HepG2 (cell line): ENCODE data around the gene TAGLN. TPM values are rescaled to one million over a fixed set of nuclear protein-coding genes. Genes with fewer than 3 reads are reported as not detected.
A peak's percentile ranks its signal among the peaks of the same experiment; 100 is the strongest.

ENCODE experiments used
- CEBPG ChIP-seq: IDR thresholded peaks from 2 replicates; pipeline ENCODE4 v1.6.1; 2016
- HDAC2 ChIP-seq: sonication (generic); formaldehyde crosslinking; IDR thresholded peaks from 2 replicates; pipeline ENCODE4 v1.4.0; 2020; ENCODE audit warnings: missing genetic modification reagents
- NCOA1 ChIP-seq: sonication (generic); formaldehyde crosslinking; IDR thresholded peaks from 2 replicates; pipeline ENCODE4 v1.9.0; 2021; ENCODE audit warnings: missing genetic modification reagents
- NFIC ChIP-seq: IDR thresholded peaks from 2 replicates; pipeline ENCODE4 v1.6.1; 2012; ENCODE audit warnings: mild to moderate bottlenecking, low read length, inconsistent platforms
- NFRKB ChIP-seq: fragments of 450-650 bp; IDR thresholded peaks from 2 replicates; pipeline ENCODE4 v1.6.1; 2017
- NFYB ChIP-seq: sonication (generic); formaldehyde crosslinking; IDR thresholded peaks from 2 replicates; pipeline ENCODE4 v1.4.0; 2020; ENCODE audit warnings: missing genetic modification reagents
- SMC3 ChIP-seq: IDR thresholded peaks from 2 replicates; pipeline ENCODE4 v1.6.1; 2011; ENCODE audit warnings: low read length, improper control_type of control experiment
- TSC22D2 ChIP-seq: sonication (generic); formaldehyde crosslinking; IDR thresholded peaks from 2 replicates; pipeline ENCODE4 v1.5.1; 2020; ENCODE audit warnings: missing genetic modification reagents, mild to moderate bottlenecking, borderline replicate concordance
- ZBTB3 ChIP-seq: sonication (generic); formaldehyde crosslinking; IDR thresholded peaks from 2 replicates; pipeline ENCODE4 v1.4.0; 2020; ENCODE audit warnings: low read depth, mild to moderate bottlenecking, moderate library complexity, missing genetic modification reagents, borderline replicate concordance
- ZNF543 ChIP-seq: sonication (generic); formaldehyde crosslinking; IDR thresholded peaks from 2 replicates; pipeline ENCODE4 v1.4.0; 2020; ENCODE audit warnings: mild to moderate bottlenecking, missing genetic modification reagents
- ZNF644 ChIP-seq: IDR thresholded peaks from 2 replicates; pipeline ENCODE4 v1.6.1; 2016; ENCODE audit warnings: low read depth
- ZNF747 ChIP-seq: sonication (generic); formaldehyde crosslinking; IDR thresholded peaks from 2 replicates; pipeline ENCODE4 v1.8.1; 2023; ENCODE audit warnings: missing genetic modification reagents, mild to moderate bottlenecking, borderline replicate concordance
- polyA plus RNA-seq, 8 experiments: library from polyadenylated mRNA; depleted of rRNA in 3 of 8; stranded (reverse) in 7 of 8; unstranded in 1 of 8; fragments of >200 nt; fragmentation: Illumina TruSeq in 4 of 8; extraction: Trizol in 4 of 8; gene quantifications; 2 replicates each; pipeline versions ENCODE4 v1.2.1 to v1.2.3, GENCODE V29; 2011 to 2016; ENCODE audit warnings: low read depth in 4 of 8, missing spikeins in 1 of 8, mixed read lengths in 1 of 8; ENCODE audit not compliant: insufficient read depth in 1 of 8
- total RNA-seq, 5 experiments: library from RNA; depleted of rRNA; stranded (reverse); fragments of >200 nt; fragmentation: Illumina TruSeq; extraction: Trizol; gene quantifications; 2 replicates each; pipeline ENCODE4 v1.2.3, GENCODE V29; 2016; ENCODE audit warnings: low read depth in 1 of 5
- TF ChIP-seq, protein P1 (sequence below): sonication (generic); formaldehyde crosslinking; IDR thresholded peaks from 2 replicates; pipeline ENCODE4 v1.5.1; 2020; ENCODE audit warnings: missing genetic modification reagents, mild to moderate bottlenecking, borderline replicate concordance
- TF ChIP-seq, protein P2 (sequence below): sonication (generic); formaldehyde crosslinking; IDR thresholded peaks from 2 replicates; pipeline ENCODE4 v1.4.0; 2020; ENCODE audit warnings: missing genetic modification reagents, borderline replicate concordance
- TF ChIP-seq, protein P3 (sequence below): sonication (generic); formaldehyde crosslinking; IDR thresholded peaks from 2 replicates; pipeline ENCODE4 v1.4.0; 2020; ENCODE audit warnings: missing genetic modification reagents
- TF ChIP-seq, protein P4 (sequence below): sonication (generic); formaldehyde crosslinking; IDR thresholded peaks from 2 replicates; pipeline ENCODE4 v1.8.1; 2023; ENCODE audit warnings: mild to moderate bottlenecking, missing genetic modification reagents

The TAGLN gene
- total and polyA plus RNA-seq, 2 of the 13 experiments (the other 11 are each of a cell fraction or from before 2014, with no cell fraction given) = 12.6 to 75.4 TPM

DNA sequence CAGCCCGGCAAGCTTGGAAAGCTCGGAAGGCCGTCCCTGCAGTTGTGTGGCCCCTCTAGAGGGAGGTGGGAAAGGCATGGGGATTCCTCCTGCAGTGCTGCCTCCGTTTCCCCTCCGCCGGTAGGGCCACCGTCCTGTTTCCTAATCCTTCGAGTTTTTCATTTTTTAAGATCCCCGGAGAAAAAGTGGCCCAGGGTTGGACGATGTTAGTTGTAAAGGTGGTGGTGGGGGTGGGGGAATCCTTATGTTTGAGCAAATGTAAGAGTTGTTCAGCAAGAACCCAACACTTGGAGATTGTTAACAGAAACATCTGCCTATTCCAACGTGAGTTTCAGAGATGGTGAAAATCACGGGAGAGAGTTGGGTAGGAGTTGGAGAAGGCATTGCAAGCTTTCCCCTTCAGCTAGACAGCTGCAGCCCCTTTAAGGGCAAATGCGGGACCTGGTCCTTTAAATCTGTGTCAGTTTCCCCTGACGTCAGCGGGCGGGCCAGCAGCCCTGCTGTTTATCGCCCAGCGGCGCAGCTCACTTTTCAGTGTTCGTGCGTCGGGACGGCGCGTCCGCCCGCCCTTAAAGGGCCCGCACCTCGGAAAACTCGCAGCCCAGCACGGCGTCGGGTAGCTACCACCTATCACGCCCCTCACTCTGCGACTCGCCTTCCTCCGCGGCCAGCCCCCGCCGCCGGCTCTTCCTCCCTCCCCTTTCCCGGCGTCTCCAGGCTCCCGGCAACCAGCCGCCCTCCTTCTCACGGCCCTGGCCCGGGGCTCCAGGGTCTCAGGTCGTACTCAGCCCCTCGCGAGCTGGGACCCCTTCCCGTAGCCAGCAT, 20.7 kb upstream of the TAGLN start, which contains the start of gene SIDT2 (continued):
- TF ChIP-seq, protein P1, sequence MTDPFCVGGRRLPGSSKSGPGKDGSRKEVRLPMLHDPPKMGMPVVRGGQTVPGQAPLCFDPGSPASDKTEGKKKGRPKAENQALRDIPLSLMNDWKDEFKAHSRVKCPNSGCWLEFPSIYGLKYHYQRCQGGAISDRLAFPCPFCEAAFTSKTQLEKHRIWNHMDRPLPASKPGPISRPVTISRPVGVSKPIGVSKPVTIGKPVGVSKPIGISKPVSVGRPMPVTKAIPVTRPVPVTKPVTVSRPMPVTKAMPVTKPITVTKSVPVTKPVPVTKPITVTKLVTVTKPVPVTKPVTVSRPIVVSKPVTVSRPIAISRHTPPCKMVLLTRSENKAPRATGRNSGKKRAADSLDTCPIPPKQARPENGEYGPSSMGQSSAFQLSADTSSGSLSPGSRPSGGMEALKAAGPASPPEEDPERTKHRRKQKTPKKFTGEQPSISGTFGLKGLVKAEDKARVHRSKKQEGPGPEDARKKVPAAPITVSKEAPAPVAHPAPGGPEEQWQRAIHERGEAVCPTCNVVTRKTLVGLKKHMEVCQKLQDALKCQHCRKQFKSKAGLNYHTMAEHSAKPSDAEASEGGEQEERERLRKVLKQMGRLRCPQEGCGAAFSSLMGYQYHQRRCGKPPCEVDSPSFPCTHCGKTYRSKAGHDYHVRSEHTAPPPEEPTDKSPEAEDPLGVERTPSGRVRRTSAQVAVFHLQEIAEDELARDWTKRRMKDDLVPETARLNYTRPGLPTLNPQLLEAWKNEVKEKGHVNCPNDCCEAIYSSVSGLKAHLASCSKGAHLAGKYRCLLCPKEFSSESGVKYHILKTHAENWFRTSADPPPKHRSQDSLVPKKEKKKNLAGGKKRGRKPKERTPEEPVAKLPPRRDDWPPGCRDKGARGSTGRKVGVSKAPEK (CRISPR knock-in tag) = no peak
- peak; percentile 78; the same call in 1 of the 2 replicates for TF ChIP-seq ZNF747 (CRISPR knock-in tag)
- TF ChIP-seq SMC3 = no peak
- TF ChIP-seq ZBTB3 (CRISPR knock-in tag) = no peak
- no peak for TF ChIP-seq ZNF543
- no peak for TF ChIP-seq ZNF644
- TF ChIP-seq, protein P2, sequence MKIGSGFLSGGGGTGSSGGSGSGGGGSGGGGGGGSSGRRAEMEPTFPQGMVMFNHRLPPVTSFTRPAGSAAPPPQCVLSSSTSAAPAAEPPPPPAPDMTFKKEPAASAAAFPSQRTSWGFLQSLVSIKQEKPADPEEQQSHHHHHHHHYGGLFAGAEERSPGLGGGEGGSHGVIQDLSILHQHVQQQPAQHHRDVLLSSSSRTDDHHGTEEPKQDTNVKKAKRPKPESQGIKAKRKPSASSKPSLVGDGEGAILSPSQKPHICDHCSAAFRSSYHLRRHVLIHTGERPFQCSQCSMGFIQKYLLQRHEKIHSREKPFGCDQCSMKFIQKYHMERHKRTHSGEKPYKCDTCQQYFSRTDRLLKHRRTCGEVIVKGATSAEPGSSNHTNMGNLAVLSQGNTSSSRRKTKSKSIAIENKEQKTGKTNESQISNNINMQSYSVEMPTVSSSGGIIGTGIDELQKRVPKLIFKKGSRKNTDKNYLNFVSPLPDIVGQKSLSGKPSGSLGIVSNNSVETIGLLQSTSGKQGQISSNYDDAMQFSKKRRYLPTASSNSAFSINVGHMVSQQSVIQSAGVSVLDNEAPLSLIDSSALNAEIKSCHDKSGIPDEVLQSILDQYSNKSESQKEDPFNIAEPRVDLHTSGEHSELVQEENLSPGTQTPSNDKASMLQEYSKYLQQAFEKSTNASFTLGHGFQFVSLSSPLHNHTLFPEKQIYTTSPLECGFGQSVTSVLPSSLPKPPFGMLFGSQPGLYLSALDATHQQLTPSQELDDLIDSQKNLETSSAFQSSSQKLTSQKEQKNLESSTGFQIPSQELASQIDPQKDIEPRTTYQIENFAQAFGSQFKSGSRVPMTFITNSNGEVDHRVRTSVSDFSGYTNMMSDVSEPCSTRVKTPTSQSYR (CRISPR knock-in tag) = peak; percentile 7; the same call in 1 of the 2 replicates
- 0 out of 2 replicates have a peak, but pooled peaks have one; percentile 3 for TF ChIP-seq TSC22D2 (CRISPR knock-in tag)
- no peak for TF ChIP-seq CEBPG
- TF ChIP-seq, protein P3, sequence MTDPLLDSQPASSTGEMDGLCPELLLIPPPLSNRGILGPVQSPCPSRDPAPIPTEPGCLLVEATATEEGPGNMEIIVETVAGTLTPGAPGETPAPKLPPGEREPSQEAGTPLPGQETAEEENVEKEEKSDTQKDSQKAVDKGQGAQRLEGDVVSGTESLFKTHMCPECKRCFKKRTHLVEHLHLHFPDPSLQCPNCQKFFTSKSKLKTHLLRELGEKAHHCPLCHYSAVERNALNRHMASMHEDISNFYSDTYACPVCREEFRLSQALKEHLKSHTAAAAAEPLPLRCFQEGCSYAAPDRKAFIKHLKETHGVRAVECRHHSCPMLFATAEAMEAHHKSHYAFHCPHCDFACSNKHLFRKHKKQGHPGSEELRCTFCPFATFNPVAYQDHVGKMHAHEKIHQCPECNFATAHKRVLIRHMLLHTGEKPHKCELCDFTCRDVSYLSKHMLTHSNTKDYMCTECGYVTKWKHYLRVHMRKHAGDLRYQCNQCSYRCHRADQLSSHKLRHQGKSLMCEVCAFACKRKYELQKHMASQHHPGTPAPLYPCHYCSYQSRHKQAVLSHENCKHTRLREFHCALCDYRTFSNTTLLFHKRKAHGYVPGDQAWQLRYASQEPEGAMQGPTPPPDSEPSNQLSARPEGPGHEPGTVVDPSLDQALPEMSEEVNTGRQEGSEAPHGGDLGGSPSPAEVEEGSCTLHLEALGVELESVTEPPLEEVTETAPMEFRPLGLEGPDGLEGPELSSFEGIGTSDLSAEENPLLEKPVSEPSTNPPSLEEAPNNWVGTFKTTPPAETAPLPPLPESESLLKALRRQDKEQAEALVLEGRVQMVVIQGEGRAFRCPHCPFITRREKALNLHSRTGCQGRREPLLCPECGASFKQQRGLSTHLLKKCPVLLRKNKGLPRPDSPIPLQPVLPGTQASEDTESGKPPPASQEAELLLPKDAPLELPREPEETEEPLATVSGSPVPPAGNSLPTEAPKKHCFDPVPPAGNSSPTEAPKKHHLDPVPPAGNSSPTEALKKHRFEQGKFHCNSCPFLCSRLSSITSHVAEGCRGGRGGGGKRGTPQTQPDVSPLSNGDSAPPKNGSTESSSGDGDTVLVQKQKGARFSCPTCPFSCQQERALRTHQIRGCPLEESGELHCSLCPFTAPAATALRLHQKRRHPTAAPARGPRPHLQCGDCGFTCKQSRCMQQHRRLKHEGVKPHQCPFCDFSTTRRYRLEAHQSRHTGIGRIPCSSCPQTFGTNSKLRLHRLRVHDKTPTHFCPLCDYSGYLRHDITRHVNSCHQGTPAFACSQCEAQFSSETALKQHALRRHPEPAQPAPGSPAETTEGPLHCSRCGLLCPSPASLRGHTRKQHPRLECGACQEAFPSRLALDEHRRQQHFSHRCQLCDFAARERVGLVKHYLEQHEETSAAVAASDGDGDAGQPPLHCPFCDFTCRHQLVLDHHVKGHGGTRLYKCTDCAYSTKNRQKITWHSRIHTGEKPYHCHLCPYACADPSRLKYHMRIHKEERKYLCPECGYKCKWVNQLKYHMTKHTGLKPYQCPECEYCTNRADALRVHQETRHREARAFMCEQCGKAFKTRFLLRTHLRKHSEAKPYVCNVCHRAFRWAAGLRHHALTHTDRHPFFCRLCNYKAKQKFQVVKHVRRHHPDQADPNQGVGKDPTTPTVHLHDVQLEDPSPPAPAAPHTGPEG (CRISPR knock-in tag) = no peak
- TF ChIP-seq, protein P4, sequence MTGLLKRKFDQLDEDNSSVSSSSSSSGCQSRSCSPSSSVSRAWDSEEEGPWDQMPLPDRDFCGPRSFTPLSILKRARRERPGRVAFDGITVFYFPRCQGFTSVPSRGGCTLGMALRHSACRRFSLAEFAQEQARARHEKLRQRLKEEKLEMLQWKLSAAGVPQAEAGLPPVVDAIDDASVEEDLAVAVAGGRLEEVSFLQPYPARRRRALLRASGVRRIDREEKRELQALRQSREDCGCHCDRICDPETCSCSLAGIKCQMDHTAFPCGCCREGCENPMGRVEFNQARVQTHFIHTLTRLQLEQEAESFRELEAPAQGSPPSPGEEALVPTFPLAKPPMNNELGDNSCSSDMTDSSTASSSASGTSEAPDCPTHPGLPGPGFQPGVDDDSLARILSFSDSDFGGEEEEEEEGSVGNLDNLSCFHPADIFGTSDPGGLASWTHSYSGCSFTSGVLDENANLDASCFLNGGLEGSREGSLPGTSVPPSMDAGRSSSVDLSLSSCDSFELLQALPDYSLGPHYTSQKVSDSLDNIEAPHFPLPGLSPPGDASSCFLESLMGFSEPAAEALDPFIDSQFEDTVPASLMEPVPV = no peak
- TF ChIP-seq NFRKB = no peak
- TF ChIP-seq NFYB (CRISPR knock-in tag) = peak; percentile 82
- TF ChIP-seq NCOA1 (CRISPR knock-in tag) = no peak
- TF ChIP-seq NFIC = no peak
- TF ChIP-seq HDAC2 (CRISPR knock-in tag) = no peak
